Kidney (tissue), 22 donors: ENCODE results near the gene ZFP92. TPM values are rescaled to one million over a fixed set of nuclear protein-coding genes. Genes with fewer than 3 reads are reported as not detected.

Experiments used
- DNase-seq, 5 donors: peaks; one replicate each; pipeline ENCODE4 v3.0.0-alpha.2; 2013 to 2020
- FAIRE-seq: peaks from 2 replicates; lab custom pipeline; 2012; peaks lifted over from hg19 to GRCh38; lab: Jason Lieb, UNC
- H3K27ac ChIP-seq, 2 donors: one replicate each; pipeline ENCODE4 v1.7.0; 2013; ENCODE audit warnings: low read depth in 2 of 2, low read length in 2 of 2, inconsistent platforms in 1 of 2
- H3K27me3 ChIP-seq: one replicate; pipeline ENCODE4 v1.7.1; 2013; ENCODE audit warnings: low read length, inconsistent platforms; ENCODE audit not compliant: control insufficient read depth, insufficient read depth
- H3K36me3 ChIP-seq, 3 donors: one replicate each; pipeline versions ENCODE4 v1.7.0 to v1.7.1; 2013; ENCODE audit warnings: low read length in 3 of 3, control low read depth in 1 of 3, inconsistent platforms in 1 of 3; ENCODE audit not compliant: insufficient read depth in 3 of 3, control insufficient read depth in 2 of 3
- H3K4me1 ChIP-seq, 3 donors: one replicate each; pipeline versions ENCODE4 v1.7.0 to v1.7.1; 2013; ENCODE audit warnings: low read length in 3 of 3, inconsistent platforms in 1 of 3, low read depth in 1 of 3; ENCODE audit not compliant: control insufficient read depth in 2 of 3, insufficient read depth in 2 of 3
- H3K4me3 ChIP-seq, 3 donors: one replicate each; pipeline versions ENCODE4 v1.7.0 to v1.8.1; 2013; ENCODE audit warnings: low read length in 3 of 3, control low read depth in 1 of 3, inconsistent platforms in 1 of 3
- H3K9ac ChIP-seq, 3 donors: one replicate each; pipeline versions ENCODE4 v1.7.0 to v1.7.1; 2013; ENCODE audit warnings: low read length in 3 of 3, control low read depth in 1 of 3, inconsistent platforms in 1 of 3
- H3K9me3 ChIP-seq, 3 donors: one replicate each; pipeline versions ENCODE4 v1.7.0 to v1.7.1; 2013; ENCODE audit warnings: low read length in 3 of 3, control low read depth in 1 of 3, inconsistent platforms in 1 of 3; ENCODE audit not compliant: control insufficient read depth in 2 of 3, insufficient read depth in 1 of 3
- CTCF ChIP-seq: IDR thresholded peaks from 3 replicates; pipeline ENCODE4 v1.5.1; 2012; ENCODE audit warnings: mild to moderate bottlenecking, moderate library complexity, borderline replicate concordance; ENCODE audit not compliant: insufficient read depth; ENCODE audit errors: extremely low read depth
- intact Hi-C: fragments of 100-400 bp; cut with DNase I; formaldehyde crosslinking; loops from one replicate; pipeline ENCODE4 v1.11.1; 2022
- long read RNA-seq, 10 donors: library from polyadenylated mRNA in 1 of 10; unstranded in 1 of 10; transcript quantifications; one replicate each; pipeline ENCODE4 v2.0.0 and lab custom pipeline, GENCODE V29; 2021 to 2026
- polyA plus RNA-seq: library from polyadenylated mRNA; stranded (reverse); fragments of 350-450 nt; fragmentation: Illumina TruSeq; extraction: RNeasy Lipid Tissue Mini Kit (QIAGEN cat#74804); gene quantifications from one replicate; pipeline ENCODE4 v1.2.3, GENCODE V29; 2014; ENCODE audit warnings: low read depth, low replicate concordance; ENCODE audit not compliant: insufficient read depth
- total RNA-seq: library from RNA; stranded (reverse); fragmentation: NEBNext Ultra II Directional; extraction: Animal tissue kit (Norgen Biotek cat#: 25700); gene quantifications from one replicate; pipeline ENCODE4 v1.2.1, GENCODE V29; 2021
- donor health status: control.
- donor health status: control.
- donor health status: control.
- donor health status: control.
- donor health status: control.
- donor health status: DM: yes; HTN: yes; CAD: no.
- donor health status: Normal renal cell carcinoma (clear cell type).

The ZFP92 gene
- total RNA-seq (0.91 TPM), polyA plus RNA-seq (0.47 TPM)
- long read RNA-seq, donor 1, result 0 reads
- long read RNA-seq, donor 2, result 0 reads
- long read RNA-seq, donor 3, result 0 reads
- long read RNA-seq, donor 4, result 0 reads
- long read RNA-seq, donor 5, result 0 reads
- long read RNA-seq, donor 6, result 0 reads
- long read RNA-seq, donor 7, result 0 reads
- long read RNA-seq, donor 8, result 0 reads
- long read RNA-seq, donor 9, result 0 reads
- long read RNA-seq, donor 10, result 0 reads

GRCh38 chrX:153411255-153411987, at the start of gene ZFP92:
ZFP92 (plus strand) TSS chrX:153411472; CDS start chrX:153418323, 6,851 bp downstream.
- Histone ChIP-seq H3K27me3 (no peaks in the 10 kb centered on the region), H3K9me3 (no peaks in the 10 kb centered on the region), H3K4me1 (peaks cover 0 to 7% (median 0%) of the 10 kb centered on the region in 3 donors), H3K27ac (no peak within 1 kb of the TSS), H3K36me3 (no peaks in the 10 kb centered on the region), H3K4me3 (peak within 1 kb of the TSS in 1 of 3 donors; percentile 32), H3K9ac (peak within 1 kb of the TSS in 1 of 3 donors; percentile 34)
- FAIRE-seq (no peak), DNase-seq (no peak)
- intact Hi-C loops, result no loop called here
- no peak for TF ChIP-seq CTCF

GRCh38 chrX:153361781-153362397, 49.4 kb upstream of the ZFP92 start:
- Histone ChIP-seq H3K9ac (no peak overlapping the region), H3K36me3 (no peaks in the 10 kb centered on the region), H3K4me1 (no peaks in the 10 kb centered on the region), H3K27ac (peak overlapping the region in 1 of 2 donors; percentile 11), H3K27me3 (no peaks in the 10 kb centered on the region), H3K4me3 (no peak overlapping the region), H3K9me3 (no peaks in the 10 kb centered on the region)
- intact Hi-C loops, result no loop called here
- DNase-seq (peak in 2 of 5 donors; percentile 41 to 43), FAIRE-seq (peak; percentile 54)
- no peak for TF ChIP-seq CTCF

- H3K27me3 ChIP-seq, result no peaks in the 10 kb centered on the region
These were observed 45.6 kb upstream of the ZFP92 start for GRCh38 chrX:153365670-153366069.

More at GRCh38 chrX:153365670-153366069, 45.6 kb upstream of the ZFP92 start:
- intact Hi-C loops, result no loop called here
- no peak for FAIRE-seq
- H3K36me3 ChIP-seq, result no peaks in the 10 kb centered on the region
- no peaks in the 10 kb centered on the region for H3K9me3 ChIP-seq
- no peak overlapping the region for H3K9ac ChIP-seq
- no peak for TF ChIP-seq CTCF
- no peak overlapping the region for H3K27ac ChIP-seq
- no peak overlapping the region for H3K4me3 ChIP-seq
- DNase-seq, result no peak
- no peaks in the 10 kb centered on the region for H3K4me1 ChIP-seq
